Vagina (tissue), 2 donors: ENCODE results near the gene MOV10L1. TPM values are rescaled to one million over a fixed set of nuclear protein-coding genes. Genes with fewer than 3 reads are reported as not detected.

ENCODE experiments used
- DNase-seq, 2 donors: peaks; one replicate each; pipeline ENCODE4 v3.0.0-alpha.2; 2017; ENCODE audit errors: extremely low spot score in 2 of 2
- H3K27ac ChIP-seq: fragments of 200-600 bp; sonication (generic); one replicate; pipeline ENCODE4 v1.5.1; 2019
- H3K27me3 ChIP-seq: fragments of 200-600 bp; sonication (generic); one replicate; pipeline ENCODE4 v1.5.1; 2019
- H3K36me3 ChIP-seq, 2 donors: fragments of 200-600 bp; sonication (generic); one replicate each; pipeline ENCODE4 v1.5.1; 2017 to 2019
- H3K4me1 ChIP-seq: fragments of 200-600 bp; sonication (generic); one replicate; pipeline ENCODE4 v1.5.1; 2019
- H3K4me3 ChIP-seq, 2 donors: fragments of 200-600 bp; sonication (generic); 1 replicate in 1 of 2; 2 replicates in 1 of 2; pipeline ENCODE4 v1.5.1; 2016 to 2019
- H3K9me3 ChIP-seq: fragments of 200-600 bp; sonication (generic); one replicate; pipeline ENCODE4 v1.5.1; 2019
- POLR2A ChIP-seq, 2 donors: fragments of 450-650 bp; IDR thresholded peaks; one replicate each; pipeline ENCODE4 v1.6.1; 2017; ENCODE audit warnings: antibody characterized with exemption in 2 of 2, mild to moderate bottlenecking in 2 of 2, moderate library complexity in 2 of 2
- POLR2AphosphoS5 ChIP-seq, 2 donors: sonication (generic); formaldehyde crosslinking; IDR thresholded peaks; one replicate each; pipeline ENCODE4 v1.9.0; 2017; ENCODE audit warnings: antibody characterized with exemption in 2 of 2, mild to moderate bottlenecking in 2 of 2, low read depth in 1 of 2; ENCODE audit not compliant: insufficient read depth in 1 of 2
- intact Hi-C: fragments of 100-400 bp; cut with DNase I; formaldehyde crosslinking; loops from one replicate; pipeline ENCODE4 v1.15.1; 2023
- total RNA-seq: library from RNA; depleted of rRNA; stranded (reverse); fragments of >200 nt; gene quantifications from one replicate; pipeline ENCODE4 v1.2.3, GENCODE V29; 2016
- TF ChIP-seq, protein P1 (sequence below), 3 experiments: fragments of 450-650 bp in 2 of 3; fragments of 200-600 bp in 1 of 3; sonication (generic) in 1 of 3; IDR thresholded peaks; one replicate each; pipeline ENCODE4 v1.5.1; 2017 to 2019; ENCODE audit warnings: antibody characterized with exemption in 3 of 3, mild to moderate bottlenecking in 2 of 3, moderate library complexity in 2 of 3

Gene MOV10L1
- total RNA-seq, 1 donor from 2014 or later = 0.98 TPM

DNA sequence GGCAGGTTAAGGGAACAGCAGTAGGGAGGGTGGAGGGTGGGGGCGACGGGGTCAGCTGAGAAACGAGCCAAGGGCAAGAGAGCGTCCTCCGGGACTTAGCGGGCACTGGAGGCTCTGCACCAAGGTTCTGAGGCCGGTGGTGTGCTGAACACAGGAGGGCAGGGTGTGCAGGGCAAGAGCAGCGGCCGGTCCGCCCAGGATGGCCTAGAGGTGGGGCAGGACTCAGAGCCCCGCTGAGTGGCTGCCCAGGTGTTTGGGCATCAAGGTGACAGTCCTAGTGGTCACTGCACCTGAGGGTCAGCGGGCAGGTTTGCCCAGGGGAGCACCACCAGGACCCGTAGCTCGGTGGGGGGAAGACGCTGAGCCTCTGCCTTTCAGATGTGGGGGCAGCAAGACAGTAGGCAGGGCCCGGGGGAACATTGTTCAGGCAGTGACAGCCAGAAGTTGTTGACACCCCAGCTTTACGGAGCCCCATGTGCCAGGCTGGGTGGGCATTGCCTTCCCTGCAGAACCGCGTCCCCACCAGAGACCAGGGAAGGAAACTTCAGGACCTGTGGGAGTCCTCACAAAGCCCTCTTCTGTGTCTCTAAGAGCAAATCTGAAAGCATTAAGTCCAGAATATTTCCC is 27.2 kb upstream of the MOV10L1 start:
- Histone ChIP-seq H3K9me3 (no peaks in the 10 kb centered on the region), H3K4me3 (no peak overlapping the region), H3K27me3 (no peaks in the 10 kb centered on the region), H3K36me3 (no peaks in the 10 kb centered on the region), H3K4me1 (peaks cover 15% of the 10 kb centered on the region), H3K27ac (no peak overlapping the region)
- TF ChIP-seq, protein P1, sequence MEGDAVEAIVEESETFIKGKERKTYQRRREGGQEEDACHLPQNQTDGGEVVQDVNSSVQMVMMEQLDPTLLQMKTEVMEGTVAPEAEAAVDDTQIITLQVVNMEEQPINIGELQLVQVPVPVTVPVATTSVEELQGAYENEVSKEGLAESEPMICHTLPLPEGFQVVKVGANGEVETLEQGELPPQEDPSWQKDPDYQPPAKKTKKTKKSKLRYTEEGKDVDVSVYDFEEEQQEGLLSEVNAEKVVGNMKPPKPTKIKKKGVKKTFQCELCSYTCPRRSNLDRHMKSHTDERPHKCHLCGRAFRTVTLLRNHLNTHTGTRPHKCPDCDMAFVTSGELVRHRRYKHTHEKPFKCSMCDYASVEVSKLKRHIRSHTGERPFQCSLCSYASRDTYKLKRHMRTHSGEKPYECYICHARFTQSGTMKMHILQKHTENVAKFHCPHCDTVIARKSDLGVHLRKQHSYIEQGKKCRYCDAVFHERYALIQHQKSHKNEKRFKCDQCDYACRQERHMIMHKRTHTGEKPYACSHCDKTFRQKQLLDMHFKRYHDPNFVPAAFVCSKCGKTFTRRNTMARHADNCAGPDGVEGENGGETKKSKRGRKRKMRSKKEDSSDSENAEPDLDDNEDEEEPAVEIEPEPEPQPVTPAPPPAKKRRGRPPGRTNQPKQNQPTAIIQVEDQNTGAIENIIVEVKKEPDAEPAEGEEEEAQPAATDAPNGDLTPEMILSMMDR (IDR thresholded peaks at IDR 0.05) = no peak
- TF ChIP-seq POLR2A (IDR thresholded peaks at IDR 0.05) (no peak), POLR2AphosphoS5 (IDR thresholded peaks at IDR 0.05; ENCODE audit: insufficient read depth in 1 of 2, low read depth in 1 of 2) (no peak)
- no peak for DNase-seq
- intact Hi-C loops = no loop called here

DNA sequence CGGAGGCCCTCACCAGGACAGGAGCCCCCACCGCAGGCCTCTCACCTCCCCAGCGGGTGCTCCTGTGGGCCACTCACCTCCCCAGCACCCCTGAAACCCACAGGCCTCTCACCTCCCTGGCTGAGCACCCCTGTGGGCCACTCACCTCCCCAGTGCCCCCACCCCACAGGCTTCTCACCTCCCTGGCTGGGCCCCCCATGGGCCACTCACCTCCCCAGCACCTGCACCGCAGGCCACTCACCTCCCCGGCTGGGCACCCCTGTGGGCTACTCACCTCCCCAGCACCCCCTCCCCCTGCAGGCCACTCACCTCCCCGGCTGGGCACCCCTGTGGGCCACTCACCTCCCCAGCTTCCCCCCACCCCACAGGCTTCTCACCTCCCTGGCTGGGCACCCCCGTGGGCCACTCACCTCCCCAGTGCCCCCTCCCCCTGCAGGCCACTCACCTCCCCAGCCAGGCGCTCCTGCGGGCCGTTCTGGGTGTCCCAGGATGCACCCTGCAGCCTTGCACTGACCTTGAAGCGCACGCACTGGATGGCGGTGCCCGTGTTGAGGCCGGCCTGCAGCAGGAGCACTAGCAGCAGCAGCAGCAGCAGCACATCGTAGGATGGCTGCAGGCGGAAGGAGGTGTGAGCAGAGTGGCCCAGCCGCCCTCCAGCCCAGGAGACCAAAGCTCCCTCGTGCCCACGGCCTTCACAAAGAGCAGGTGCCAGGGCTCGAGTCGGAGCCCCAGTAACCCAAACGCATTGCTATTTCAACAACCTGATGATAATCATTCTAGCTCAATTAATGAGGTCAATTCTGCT is 26.0 kb upstream of the MOV10L1 start:
- Histone ChIP-seq H3K9me3 (no peaks in the 10 kb centered on the region), H3K27me3 (no peaks in the 10 kb centered on the region), H3K4me1 (peaks cover 10% of the 10 kb centered on the region), H3K4me3 (no peak overlapping the region), H3K36me3 (no peaks in the 10 kb centered on the region), H3K27ac (no peak overlapping the region)
- DNase-seq = no peak
- TF ChIP-seq, protein P1 (IDR thresholded peaks at IDR 0.05) = no peak
- TF ChIP-seq POLR2AphosphoS5 (IDR thresholded peaks at IDR 0.05; ENCODE audit: insufficient read depth in 1 of 2, low read depth in 1 of 2) (no peak), POLR2A (IDR thresholded peaks at IDR 0.05) (no peak)
- intact Hi-C loops = no loop called here

DNA sequence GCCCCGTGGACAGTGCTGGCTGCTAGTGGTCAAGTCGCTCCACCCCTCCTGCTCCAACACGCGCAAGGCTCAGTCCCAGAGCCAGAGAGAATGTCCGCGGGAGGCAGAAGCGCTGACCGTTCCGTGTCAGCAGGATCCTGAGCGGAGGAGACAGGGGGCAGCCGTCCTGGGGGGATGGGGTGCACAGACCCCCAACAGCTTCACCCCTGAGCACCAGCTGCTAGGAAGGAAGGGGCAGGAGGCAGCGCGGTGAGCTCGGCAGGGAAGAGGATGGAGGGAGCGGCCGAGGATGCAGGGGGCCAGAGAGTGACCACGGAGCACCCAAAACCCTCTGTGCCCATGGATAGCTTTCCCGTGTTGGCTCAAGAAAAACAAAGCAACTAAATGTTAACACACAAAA is 25.4 kb upstream of the MOV10L1 start:
- H3K27ac ChIP-seq = no peak overlapping the region

GRCh38 chr22:50067244-50067643 is 22.6 kb upstream of the MOV10L1 start:
- no peaks in the 10 kb centered on the region for H3K36me3 ChIP-seq
- H3K27me3 ChIP-seq = no peaks in the 10 kb centered on the region
- H3K27ac ChIP-seq = no peak overlapping the region
- H3K9me3 ChIP-seq = no peaks in the 10 kb centered on the region
- TF ChIP-seq, protein P1 (IDR thresholded peaks at IDR 0.05) = no peak
- TF ChIP-seq POLR2AphosphoS5 (IDR thresholded peaks at IDR 0.05; ENCODE audit: insufficient read depth in 1 of 2, low read depth in 1 of 2) = no peak
- no peak for TF ChIP-seq POLR2A (IDR thresholded peaks at IDR 0.05)
- no peaks in the 10 kb centered on the region for H3K4me1 ChIP-seq
- intact Hi-C loops = no loop called here
- no peak overlapping the region for H3K4me3 ChIP-seq
- DNase-seq = no peak

More for the DNA sequence above, 25.4 kb upstream of the MOV10L1 start:
- Histone ChIP-seq H3K4me3 (no peak overlapping the region), H3K9me3 (no peaks in the 10 kb centered on the region), H3K4me1 (peaks cover 5% of the 10 kb centered on the region), H3K27me3 (no peaks in the 10 kb centered on the region), H3K36me3 (no peaks in the 10 kb centered on the region)
- intact Hi-C loops = no loop called here
- no peak for DNase-seq
- TF ChIP-seq POLR2AphosphoS5 (IDR thresholded peaks at IDR 0.05; ENCODE audit: insufficient read depth in 1 of 2, low read depth in 1 of 2) (no peak), POLR2A (IDR thresholded peaks at IDR 0.05) (no peak)
- TF ChIP-seq, protein P1 (IDR thresholded peaks at IDR 0.05) = no peak

DNA sequence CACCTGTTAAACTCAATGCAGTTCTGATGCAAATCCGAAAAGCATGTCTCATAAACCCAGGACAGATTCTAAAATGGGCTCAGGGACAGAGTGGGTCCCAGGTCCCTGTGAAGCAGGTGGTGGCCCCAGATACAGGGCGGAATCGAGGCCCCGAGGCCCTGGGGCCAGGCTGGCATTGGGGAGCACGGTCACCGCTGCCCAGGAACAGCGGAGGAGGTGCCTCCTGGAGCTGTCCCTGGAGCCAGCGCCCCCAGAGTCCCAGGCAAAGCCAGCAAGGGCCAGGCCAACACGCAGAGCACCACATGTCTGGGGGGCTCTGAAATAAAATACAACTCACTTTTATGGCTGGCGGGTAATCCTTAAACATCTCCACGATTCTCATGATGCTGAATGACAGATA is 21.7 kb upstream of the MOV10L1 start:
- Histone ChIP-seq H3K4me3 (no peak overlapping the region), H3K4me1 (no peaks in the 10 kb centered on the region), H3K27me3 (no peaks in the 10 kb centered on the region), H3K36me3 (no peaks in the 10 kb centered on the region), H3K9me3 (no peaks in the 10 kb centered on the region), H3K27ac (no peak overlapping the region)
- no peak for TF ChIP-seq POLR2A (IDR thresholded peaks at IDR 0.05)
- no peak for TF ChIP-seq POLR2AphosphoS5 (IDR thresholded peaks at IDR 0.05; ENCODE audit: insufficient read depth in 1 of 2, low read depth in 1 of 2)
- intact Hi-C loops = no loop called here
- DNase-seq = no peak
